ENCODE data around the gene PRKCSH.

PRKCSH gene

GRCh38 chr19:11435057-11435832 is at the start of gene PRKCSH, which contains the start of gene ODAD3:
Gene PRKCSH (plus strand): TSS chr19:11435635. CDS start chr19:11436118, 483 bp downstream.
Gene ODAD3 (minus strand): TSS chr19:11435121. CDS start chr19:11435016, 105 bp downstream.
- Histone ChIP-seq H3K9me3 (ENCODE audit: control insufficient read depth, insufficient read depth, low read depth, low read length) (no peaks in the 10 kb centered on the region), H3K27ac (ENCODE audit: low read depth, low read length) (peak within 1 kb of the TSS; percentile 88), H3K27me3 (ENCODE audit: control insufficient read depth, insufficient read depth, low read length) (no peaks in the 10 kb centered on the region), H3K4me1 (ENCODE audit: control insufficient read depth, insufficient read depth, low read length) (peaks cover 6% of the 10 kb centered on the region), H3K9ac (ENCODE audit: low read length) (peak within 1 kb of the TSS; percentile 98), H3K4me3 (ENCODE audit: low read depth, low read length) (peak within 1 kb of the TSS; percentile 100), H3K36me3 (ENCODE audit: control insufficient read depth, insufficient read depth, low read length) (peaks cover 35% of the 10 kb centered on the region)

GRCh38 chr19:11387162-11388034 is 48.0 kb upstream of the PRKCSH start:
- Histone ChIP-seq H3K36me3 (ENCODE audit: control insufficient read depth, insufficient read depth, low read length) (no peaks in the 10 kb centered on the region), H3K27ac (ENCODE audit: low read depth, low read length) (no peak overlapping the region), H3K9ac (ENCODE audit: low read length) (no peak overlapping the region), H3K4me1 (ENCODE audit: control insufficient read depth, insufficient read depth, low read length) (no peaks in the 10 kb centered on the region), H3K27me3 (ENCODE audit: control insufficient read depth, insufficient read depth, low read length) (no peaks in the 10 kb centered on the region), H3K4me3 (ENCODE audit: low read depth, low read length) (no peak overlapping the region), H3K9me3 (ENCODE audit: control insufficient read depth, insufficient read depth, low read depth, low read length) (peaks cover 5% of the 10 kb centered on the region)

- peaks cover 10% of the 10 kb centered on the region for H3K36me3 ChIP-seq (ENCODE audit: control insufficient read depth, insufficient read depth, low read length)
- no peaks in the 10 kb centered on the region for H3K27me3 ChIP-seq (ENCODE audit: control insufficient read depth, insufficient read depth, low read length)
- no peak overlapping the region for H3K27ac ChIP-seq (ENCODE audit: low read depth, low read length)
- peaks cover 5% of the 10 kb centered on the region for H3K9me3 ChIP-seq (ENCODE audit: control insufficient read depth, insufficient read depth, low read depth, low read length)
- no peak overlapping the region for H3K9ac ChIP-seq (ENCODE audit: low read length)
- peaks cover 3% of the 10 kb centered on the region; the same call in 1 of the 2 replicates for H3K4me1 ChIP-seq (ENCODE audit: control insufficient read depth, insufficient read depth, low read length)
- H3K4me3 ChIP-seq (ENCODE audit: low read depth, low read length): no peak overlapping the region
These were observed 45.1 kb upstream of the PRKCSH start for GRCh38 chr19:11390359-11390758.

GRCh38 chr19:11390933-11391680 is 44.3 kb upstream of the PRKCSH start:
- no peak overlapping the region for H3K27ac ChIP-seq (ENCODE audit: low read depth, low read length)
- H3K9ac ChIP-seq (ENCODE audit: low read length): no peak overlapping the region
- H3K27me3 ChIP-seq (ENCODE audit: control insufficient read depth, insufficient read depth, low read length): no peaks in the 10 kb centered on the region
- peaks cover 5% of the 10 kb centered on the region for H3K9me3 ChIP-seq (ENCODE audit: control insufficient read depth, insufficient read depth, low read depth, low read length)
- H3K4me1 ChIP-seq (ENCODE audit: control insufficient read depth, insufficient read depth, low read length): peaks cover 3% of the 10 kb centered on the region; the same call in 1 of the 2 replicates
- H3K36me3 ChIP-seq (ENCODE audit: control insufficient read depth, insufficient read depth, low read length): peaks cover 10% of the 10 kb centered on the region
- H3K4me3 ChIP-seq (ENCODE audit: low read depth, low read length): no peak overlapping the region

GRCh38 chr19:11397089-11397610 is 38.3 kb upstream of the PRKCSH start:
- H3K27ac ChIP-seq (ENCODE audit: low read depth, low read length): no peak overlapping the region
- peaks cover 35% of the 10 kb centered on the region for H3K36me3 ChIP-seq (ENCODE audit: control insufficient read depth, insufficient read depth, low read length)
- H3K9ac ChIP-seq (ENCODE audit: low read length): no peak overlapping the region
- no peaks in the 10 kb centered on the region for H3K27me3 ChIP-seq (ENCODE audit: control insufficient read depth, insufficient read depth, low read length)
- H3K9me3 ChIP-seq (ENCODE audit: control insufficient read depth, insufficient read depth, low read depth, low read length): no peaks in the 10 kb centered on the region
- peaks cover 3% of the 10 kb centered on the region; the same call in 1 of the 2 replicates for H3K4me1 ChIP-seq (ENCODE audit: control insufficient read depth, insufficient read depth, low read length)
- no peak overlapping the region for H3K4me3 ChIP-seq (ENCODE audit: low read depth, low read length)

GRCh38 chr19:11399667-11400066 is 35.8 kb upstream of the PRKCSH start:
- H3K9ac ChIP-seq (ENCODE audit: low read length): no peak overlapping the region
- no peak overlapping the region for H3K27ac ChIP-seq (ENCODE audit: low read depth, low read length)
- peaks cover 3% of the 10 kb centered on the region; the same call in 1 of the 2 replicates for H3K4me1 ChIP-seq (ENCODE audit: control insufficient read depth, insufficient read depth, low read length)
- no peak overlapping the region for H3K4me3 ChIP-seq (ENCODE audit: low read depth, low read length)
- H3K9me3 ChIP-seq (ENCODE audit: control insufficient read depth, insufficient read depth, low read depth, low read length): no peaks in the 10 kb centered on the region
- H3K36me3 ChIP-seq (ENCODE audit: control insufficient read depth, insufficient read depth, low read length): peaks cover 42% of the 10 kb centered on the region
- no peaks in the 10 kb centered on the region for H3K27me3 ChIP-seq (ENCODE audit: control insufficient read depth, insufficient read depth, low read length)

- H3K4me1 ChIP-seq (ENCODE audit: control insufficient read depth, insufficient read depth, low read length): no peaks in the 10 kb centered on the region
- H3K9ac ChIP-seq (ENCODE audit: low read length): no peak overlapping the region
- no peak overlapping the region for H3K27ac ChIP-seq (ENCODE audit: low read depth, low read length)
- H3K36me3 ChIP-seq (ENCODE audit: control insufficient read depth, insufficient read depth, low read length): peaks cover 46% of the 10 kb centered on the region
- H3K9me3 ChIP-seq (ENCODE audit: control insufficient read depth, insufficient read depth, low read depth, low read length): no peaks in the 10 kb centered on the region
- H3K4me3 ChIP-seq (ENCODE audit: low read depth, low read length): no peak overlapping the region
- no peaks in the 10 kb centered on the region for H3K27me3 ChIP-seq (ENCODE audit: control insufficient read depth, insufficient read depth, low read length)
These were observed 34.6 kb upstream of the PRKCSH start for GRCh38 chr19:11400798-11401197.

GRCh38 chr19:11401808-11402543 is 33.5 kb upstream of the PRKCSH start:
- Histone ChIP-seq H3K27me3 (ENCODE audit: control insufficient read depth, insufficient read depth, low read length) (no peaks in the 10 kb centered on the region), H3K4me3 (ENCODE audit: low read depth, low read length) (no peak overlapping the region), H3K4me1 (ENCODE audit: control insufficient read depth, insufficient read depth, low read length) (no peaks in the 10 kb centered on the region), H3K9ac (ENCODE audit: low read length) (no peak overlapping the region), H3K27ac (ENCODE audit: low read depth, low read length) (no peak overlapping the region), H3K9me3 (ENCODE audit: control insufficient read depth, insufficient read depth, low read depth, low read length) (no peaks in the 10 kb centered on the region), H3K36me3 (ENCODE audit: control insufficient read depth, insufficient read depth, low read length) (peaks cover 42% of the 10 kb centered on the region)

GRCh38 chr19:11404588-11405222 is 30.7 kb upstream of the PRKCSH start:
- Histone ChIP-seq H3K36me3 (ENCODE audit: control insufficient read depth, insufficient read depth, low read length) (peaks cover 35% of the 10 kb centered on the region), H3K27ac (ENCODE audit: low read depth, low read length) (no peak overlapping the region), H3K9ac (ENCODE audit: low read length) (no peak overlapping the region), H3K27me3 (ENCODE audit: control insufficient read depth, insufficient read depth, low read length) (no peaks in the 10 kb centered on the region), H3K4me1 (ENCODE audit: control insufficient read depth, insufficient read depth, low read length) (no peaks in the 10 kb centered on the region), H3K9me3 (ENCODE audit: control insufficient read depth, insufficient read depth, low read depth, low read length) (no peaks in the 10 kb centered on the region), H3K4me3 (ENCODE audit: low read depth, low read length) (no peak overlapping the region)
